Measurements from ENCODE around the gene NTRK3.

- TF ChIP-seq, protein P1, sequence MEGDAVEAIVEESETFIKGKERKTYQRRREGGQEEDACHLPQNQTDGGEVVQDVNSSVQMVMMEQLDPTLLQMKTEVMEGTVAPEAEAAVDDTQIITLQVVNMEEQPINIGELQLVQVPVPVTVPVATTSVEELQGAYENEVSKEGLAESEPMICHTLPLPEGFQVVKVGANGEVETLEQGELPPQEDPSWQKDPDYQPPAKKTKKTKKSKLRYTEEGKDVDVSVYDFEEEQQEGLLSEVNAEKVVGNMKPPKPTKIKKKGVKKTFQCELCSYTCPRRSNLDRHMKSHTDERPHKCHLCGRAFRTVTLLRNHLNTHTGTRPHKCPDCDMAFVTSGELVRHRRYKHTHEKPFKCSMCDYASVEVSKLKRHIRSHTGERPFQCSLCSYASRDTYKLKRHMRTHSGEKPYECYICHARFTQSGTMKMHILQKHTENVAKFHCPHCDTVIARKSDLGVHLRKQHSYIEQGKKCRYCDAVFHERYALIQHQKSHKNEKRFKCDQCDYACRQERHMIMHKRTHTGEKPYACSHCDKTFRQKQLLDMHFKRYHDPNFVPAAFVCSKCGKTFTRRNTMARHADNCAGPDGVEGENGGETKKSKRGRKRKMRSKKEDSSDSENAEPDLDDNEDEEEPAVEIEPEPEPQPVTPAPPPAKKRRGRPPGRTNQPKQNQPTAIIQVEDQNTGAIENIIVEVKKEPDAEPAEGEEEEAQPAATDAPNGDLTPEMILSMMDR (IDR thresholded peaks at IDR 0.05), result no peak
- no peak for TF ChIP-seq POLR2A (IDR thresholded peaks at IDR 0.05)
Observed at GRCh38 chr15:87858651-87859050, 397.9 kb downstream of the NTRK3 start.
